Measurements from ENCODE around the gene SIRT4. TPM values are rescaled to one million over a fixed set of nuclear protein-coding genes. Genes with fewer than 3 reads are reported as not detected.

Gene SIRT4
- total RNA-seq, 1 experiment from 2014 or later = 2.8 TPM

DNA sequence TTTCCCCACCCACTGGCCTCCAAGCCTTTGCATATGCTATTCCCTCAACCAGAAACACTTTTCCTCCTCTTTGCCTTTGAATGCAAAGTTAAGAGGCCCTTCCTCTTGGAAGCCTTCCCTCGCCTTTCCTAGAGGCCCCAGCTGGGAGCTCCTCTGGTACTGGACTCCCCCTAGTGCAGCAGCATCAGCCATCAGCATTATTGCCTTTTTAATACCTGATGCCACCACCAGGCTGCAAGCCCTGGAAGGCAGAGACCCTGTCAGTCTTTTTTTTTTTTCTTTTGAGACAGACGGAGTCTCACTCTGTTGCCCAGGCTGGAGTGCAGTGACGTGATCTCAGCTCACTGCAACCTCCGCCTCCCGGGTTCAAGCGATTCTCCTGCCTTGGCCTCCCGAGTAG is 44.6 kb downstream of the SIRT4 start:
- ATAC-seq (peak; percentile 41), DNase-seq (ENCODE audit: low spot score) (no peak)
- ChIA-PET POLR2A (interaction anchor here (0.6 to 0.7 kb wide), 2 partner anchors 15 to 84 kb away, joined by 3 to 7 read pairs; no protein-coding TSS in a partner anchor), CTCF (interaction anchor here (0.6 to 1.3 kb wide), 10 partner anchors 15 to 396 kb away, joined by 3 to 8 read pairs (median 3); partner anchors contain the start of genes PLA2G1B and SIRT4)
- Mint-ChIP-seq H3K27ac (no peak overlapping the region), H3K36me3 (peaks cover 28% of the 10 kb centered on the region), H3K4me1 (no peaks in the 10 kb centered on the region), H3K9me3 (no peaks in the 10 kb centered on the region), H3K27me3 (ENCODE audit: low read depth) (no peaks in the 10 kb centered on the region), H3K4me3 (no peak overlapping the region)
- no peak for TF ChIP-seq ZBTB21 (CRISPR knock-in tag; IDR thresholded peaks at IDR 0.05; ENCODE audit: borderline replicate concordance)
- TF ChIP-seq GTF2I (CRISPR knock-in tag; conservative IDR thresholded peaks at IDR 0.05) = no peak
- no peak for TF ChIP-seq RELA (CRISPR knock-in tag; IDR thresholded peaks at IDR 0.05; ENCODE audit: borderline replicate concordance)

DNA sequence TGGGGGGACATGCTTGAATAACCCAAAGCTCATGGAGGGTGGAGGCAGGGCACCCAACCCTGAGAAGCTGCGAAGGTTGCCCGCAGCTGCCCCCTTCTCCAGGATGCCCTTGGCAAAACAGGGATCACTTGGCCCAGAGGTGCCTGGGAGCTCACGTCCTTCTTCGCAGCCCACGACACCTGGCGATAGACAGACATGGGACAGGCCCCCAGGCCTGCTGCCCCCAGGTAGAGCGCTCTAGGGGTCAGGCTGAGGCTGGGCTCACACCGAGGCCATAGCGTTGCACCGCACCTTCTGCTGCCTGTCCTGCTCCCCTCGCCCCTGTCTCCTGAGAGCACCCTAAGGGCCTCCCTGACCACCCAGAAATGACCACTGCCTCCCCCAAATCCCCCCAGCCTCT is 45.6 kb downstream of the SIRT4 start:
- Mint-ChIP-seq H3K27ac (no peak overlapping the region), H3K27me3 (ENCODE audit: low read depth) (no peaks in the 10 kb centered on the region), H3K4me1 (no peaks in the 10 kb centered on the region), H3K9me3 (no peaks in the 10 kb centered on the region), H3K36me3 (peaks cover 34% of the 10 kb centered on the region), H3K4me3 (no peak overlapping the region)
- ChIA-PET POLR2A (no interaction called here), CTCF (interaction anchor here (0.5 to 1.1 kb wide), 3 partner anchors 46 to 1446 kb away, joined by 3 read pairs; partner anchors contain the start of genes RHOF and SIRT4)
- TF ChIP-seq ZNF512 (CRISPR knock-in tag; IDR thresholded peaks at IDR 0.05; ENCODE audit: borderline replicate concordance) (no peak), HMGA2 (CRISPR knock-in tag; IDR thresholded peaks at IDR 0.05) (no peak), ESRRA (CRISPR knock-in tag; IDR thresholded peaks at IDR 0.05; ENCODE audit: borderline replicate concordance) (no peak), ZNF263 (CRISPR knock-in tag; IDR thresholded peaks at IDR 0.05; ENCODE audit: low read depth) (no peak), CTCF (IDR thresholded peaks at IDR 0.05) (no peak), ATF1 (CRISPR knock-in tag; IDR thresholded peaks at IDR 0.05) (no peak), TEAD1 (CRISPR knock-in tag; IDR thresholded peaks at IDR 0.05) (no peak), JUN (CRISPR knock-in tag; IDR thresholded peaks at IDR 0.05) (no peak), ZBTB43 (CRISPR knock-in tag; IDR thresholded peaks at IDR 0.05) (no peak), CREM (CRISPR knock-in tag; IDR thresholded peaks at IDR 0.05) (no peak), AR (CRISPR knock-in tag; IDR thresholded peaks at IDR 0.05) (no peak), ELF4 (CRISPR knock-in tag; IDR thresholded peaks at IDR 0.05; ENCODE audit: low read depth) (no peak), FOXJ3 (CRISPR knock-in tag; IDR thresholded peaks at IDR 0.05; ENCODE audit: borderline replicate concordance) (no peak)
- TF ChIP-seq, protein P1, sequence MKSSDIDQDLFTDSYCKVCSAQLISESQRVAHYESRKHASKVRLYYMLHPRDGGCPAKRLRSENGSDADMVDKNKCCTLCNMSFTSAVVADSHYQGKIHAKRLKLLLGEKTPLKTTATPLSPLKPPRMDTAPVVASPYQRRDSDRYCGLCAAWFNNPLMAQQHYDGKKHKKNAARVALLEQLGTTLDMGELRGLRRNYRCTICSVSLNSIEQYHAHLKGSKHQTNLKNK (CRISPR knock-in tag; IDR thresholded peaks at IDR 0.05) = no peak
- TF ChIP-seq, protein P2, sequence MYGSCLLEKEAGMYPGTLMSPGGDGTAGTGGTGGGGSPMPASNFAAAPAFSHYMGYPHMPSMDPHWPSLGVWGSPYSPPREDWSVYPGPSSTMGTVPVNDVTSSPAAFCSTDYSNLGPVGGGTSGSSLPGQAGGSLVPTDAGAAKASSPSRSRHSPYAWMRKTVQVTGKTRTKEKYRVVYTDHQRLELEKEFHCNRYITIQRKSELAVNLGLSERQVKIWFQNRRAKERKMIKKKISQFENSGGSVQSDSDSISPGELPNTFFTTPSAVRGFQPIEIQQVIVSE (CRISPR knock-in tag; IDR thresholded peaks at IDR 0.05; ENCODE audit: borderline replicate concordance) = no peak
- TF ChIP-seq, protein P3, sequence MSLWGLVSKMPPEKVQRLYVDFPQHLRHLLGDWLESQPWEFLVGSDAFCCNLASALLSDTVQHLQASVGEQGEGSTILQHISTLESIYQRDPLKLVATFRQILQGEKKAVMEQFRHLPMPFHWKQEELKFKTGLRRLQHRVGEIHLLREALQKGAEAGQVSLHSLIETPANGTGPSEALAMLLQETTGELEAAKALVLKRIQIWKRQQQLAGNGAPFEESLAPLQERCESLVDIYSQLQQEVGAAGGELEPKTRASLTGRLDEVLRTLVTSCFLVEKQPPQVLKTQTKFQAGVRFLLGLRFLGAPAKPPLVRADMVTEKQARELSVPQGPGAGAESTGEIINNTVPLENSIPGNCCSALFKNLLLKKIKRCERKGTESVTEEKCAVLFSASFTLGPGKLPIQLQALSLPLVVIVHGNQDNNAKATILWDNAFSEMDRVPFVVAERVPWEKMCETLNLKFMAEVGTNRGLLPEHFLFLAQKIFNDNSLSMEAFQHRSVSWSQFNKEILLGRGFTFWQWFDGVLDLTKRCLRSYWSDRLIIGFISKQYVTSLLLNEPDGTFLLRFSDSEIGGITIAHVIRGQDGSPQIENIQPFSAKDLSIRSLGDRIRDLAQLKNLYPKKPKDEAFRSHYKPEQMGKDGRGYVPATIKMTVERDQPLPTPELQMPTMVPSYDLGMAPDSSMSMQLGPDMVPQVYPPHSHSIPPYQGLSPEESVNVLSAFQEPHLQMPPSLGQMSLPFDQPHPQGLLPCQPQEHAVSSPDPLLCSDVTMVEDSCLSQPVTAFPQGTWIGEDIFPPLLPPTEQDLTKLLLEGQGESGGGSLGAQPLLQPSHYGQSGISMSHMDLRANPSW (CRISPR knock-in tag; conservative IDR thresholded peaks at IDR 0.05; ENCODE audit: low read depth) = no peak
- DNase-seq (ENCODE audit: low spot score) (no peak), ATAC-seq (no peak)
